GM12801 (cell line): ENCODE data around the gene TSPAN11.

Experiments
- TF ChIP-seq, protein P1 (sequence below): IDR thresholded peaks from one replicate; pipeline ENCODE4 v1.5.1; 2011; ENCODE audit warnings: control low read depth; ENCODE audit not compliant: insufficient read length; ENCODE audit errors: extremely low read depth

Gene TSPAN11

DNA sequence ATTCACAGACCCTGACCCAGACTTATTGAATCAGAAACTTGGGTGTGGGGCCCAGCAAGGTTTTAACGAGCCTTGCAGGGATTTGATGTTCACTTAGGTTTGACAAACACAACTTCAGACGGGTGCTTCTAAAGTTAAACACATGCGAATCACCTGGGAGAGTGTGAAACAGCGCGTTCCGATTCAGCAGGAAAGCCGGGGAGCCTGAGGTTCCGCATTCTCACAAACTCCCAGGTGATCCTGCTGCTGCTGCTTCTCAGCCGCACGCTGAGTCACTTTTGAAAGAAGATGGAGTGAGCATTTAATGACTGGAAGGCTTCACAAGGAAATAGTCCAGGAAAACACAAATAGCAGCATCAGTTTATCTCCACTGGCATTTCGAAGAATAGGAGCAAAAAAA, 102.9 kb downstream of the TSPAN11 start:
- TF ChIP-seq, protein P1, sequence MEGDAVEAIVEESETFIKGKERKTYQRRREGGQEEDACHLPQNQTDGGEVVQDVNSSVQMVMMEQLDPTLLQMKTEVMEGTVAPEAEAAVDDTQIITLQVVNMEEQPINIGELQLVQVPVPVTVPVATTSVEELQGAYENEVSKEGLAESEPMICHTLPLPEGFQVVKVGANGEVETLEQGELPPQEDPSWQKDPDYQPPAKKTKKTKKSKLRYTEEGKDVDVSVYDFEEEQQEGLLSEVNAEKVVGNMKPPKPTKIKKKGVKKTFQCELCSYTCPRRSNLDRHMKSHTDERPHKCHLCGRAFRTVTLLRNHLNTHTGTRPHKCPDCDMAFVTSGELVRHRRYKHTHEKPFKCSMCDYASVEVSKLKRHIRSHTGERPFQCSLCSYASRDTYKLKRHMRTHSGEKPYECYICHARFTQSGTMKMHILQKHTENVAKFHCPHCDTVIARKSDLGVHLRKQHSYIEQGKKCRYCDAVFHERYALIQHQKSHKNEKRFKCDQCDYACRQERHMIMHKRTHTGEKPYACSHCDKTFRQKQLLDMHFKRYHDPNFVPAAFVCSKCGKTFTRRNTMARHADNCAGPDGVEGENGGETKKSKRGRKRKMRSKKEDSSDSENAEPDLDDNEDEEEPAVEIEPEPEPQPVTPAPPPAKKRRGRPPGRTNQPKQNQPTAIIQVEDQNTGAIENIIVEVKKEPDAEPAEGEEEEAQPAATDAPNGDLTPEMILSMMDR, result no peak

DNA sequence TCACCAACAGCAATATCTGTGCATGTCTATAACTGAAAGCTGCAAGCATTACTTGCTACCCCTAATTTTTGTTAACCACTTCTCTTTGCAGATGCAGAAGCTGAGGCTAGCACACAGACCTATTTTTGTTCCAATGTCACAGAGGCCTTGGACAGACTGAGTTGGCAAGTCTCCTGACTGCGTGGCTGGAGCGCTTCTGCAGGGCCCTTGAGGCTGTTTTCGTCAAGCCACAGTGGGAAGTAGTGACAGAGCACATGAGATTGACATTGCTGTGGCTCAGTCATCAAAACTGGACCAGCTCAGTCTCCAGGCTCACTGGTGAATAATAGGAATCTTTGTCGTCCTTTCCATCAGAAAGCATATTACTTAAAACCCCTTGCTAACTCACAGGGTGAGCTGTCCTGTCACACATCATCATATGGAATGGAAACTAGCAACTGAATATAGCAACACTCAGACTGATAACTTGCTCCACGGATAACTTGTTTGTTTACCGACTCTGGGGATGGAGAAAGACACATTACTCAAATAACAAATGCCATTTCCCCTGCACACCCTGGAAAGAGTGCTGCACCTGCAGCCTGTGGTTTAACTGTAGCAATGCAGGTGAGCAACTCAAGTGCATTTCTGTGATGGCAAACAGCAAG, 103.5 kb downstream of the TSPAN11 start:
- TF ChIP-seq, protein P1, result no peak

DNA sequence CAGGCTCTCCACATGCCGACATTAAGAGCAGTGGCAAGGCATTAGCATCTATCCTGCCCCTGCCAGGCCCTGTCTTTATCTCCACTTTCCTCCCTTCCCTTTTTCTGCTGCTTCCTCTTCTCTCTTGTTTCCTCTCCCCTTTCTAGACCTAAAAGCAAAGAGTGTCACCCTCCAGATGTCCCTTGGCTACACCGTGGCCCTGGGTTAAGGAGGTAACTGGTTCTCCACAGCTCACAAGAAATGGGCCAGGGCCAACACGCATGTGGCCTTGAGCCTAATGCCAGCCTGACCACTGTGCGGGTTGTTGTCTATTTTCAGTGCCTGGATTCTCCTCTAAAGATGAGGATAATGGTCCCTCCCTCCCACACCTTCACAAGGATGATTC, 105.4 kb downstream of the TSPAN11 start:
- TF ChIP-seq, protein P1, result no peak

DNA sequence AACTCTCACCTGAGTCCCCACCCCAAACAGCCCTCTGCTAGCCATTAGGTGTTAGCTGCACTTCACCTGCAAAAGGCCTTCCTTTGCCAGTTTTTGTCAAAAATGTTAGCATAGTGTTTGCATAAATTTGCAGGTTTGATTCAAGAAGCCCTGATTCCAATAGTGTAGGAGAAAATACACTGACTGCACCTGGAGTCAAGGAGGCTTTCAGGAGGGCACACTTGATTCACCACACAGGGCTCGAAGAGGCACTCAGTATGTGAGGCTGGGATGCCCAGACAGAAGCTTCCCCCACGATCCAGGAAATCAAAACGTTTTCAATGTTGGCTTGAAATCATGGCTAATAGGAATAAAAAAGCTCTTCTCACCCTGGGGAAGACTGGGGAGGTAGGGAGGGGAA, 106.6 kb downstream of the TSPAN11 start:
- TF ChIP-seq, protein P1, result no peak

DNA sequence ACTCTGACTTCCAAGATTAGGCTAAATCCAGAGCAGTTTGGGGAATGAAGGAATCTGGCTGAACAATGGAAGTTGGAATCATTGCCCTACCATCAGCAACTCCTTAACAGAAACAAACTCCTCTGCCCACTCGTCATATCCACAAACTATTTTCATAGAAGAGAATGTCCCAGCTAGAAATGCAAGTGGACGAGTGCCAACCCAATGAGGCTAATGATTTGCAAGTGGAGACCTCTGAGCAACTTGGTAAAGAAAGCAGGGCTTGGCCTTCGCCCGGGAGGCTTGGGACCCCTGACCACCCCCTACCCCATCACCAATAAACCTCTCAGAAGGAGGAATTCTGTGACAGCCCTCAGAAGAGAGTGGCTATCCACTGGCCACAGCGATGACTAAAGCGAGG, 107.1 kb downstream of the TSPAN11 start:
- TF ChIP-seq, protein P1, result no peak

DNA sequence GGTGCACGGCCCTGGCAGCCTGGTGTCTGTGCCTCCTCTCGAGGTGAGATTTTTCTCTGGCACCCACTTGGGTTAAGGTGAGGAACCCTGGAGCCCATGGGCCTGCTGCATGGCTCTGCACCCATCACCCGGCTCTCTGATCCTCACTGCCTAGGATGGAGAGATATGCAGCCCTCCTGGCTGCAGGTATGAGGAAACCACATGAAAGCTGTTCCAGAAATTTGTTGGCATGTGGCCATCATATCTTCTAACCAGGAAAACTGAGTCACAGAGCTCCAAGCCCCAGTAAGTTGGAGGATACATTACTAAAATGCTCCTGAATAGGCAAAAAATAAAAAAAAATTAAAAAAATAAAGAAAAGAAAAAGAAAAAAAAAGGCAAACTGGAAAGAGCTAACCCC, 107.8 kb downstream of the TSPAN11 start:
- TF ChIP-seq, protein P1, result no peak

DNA sequence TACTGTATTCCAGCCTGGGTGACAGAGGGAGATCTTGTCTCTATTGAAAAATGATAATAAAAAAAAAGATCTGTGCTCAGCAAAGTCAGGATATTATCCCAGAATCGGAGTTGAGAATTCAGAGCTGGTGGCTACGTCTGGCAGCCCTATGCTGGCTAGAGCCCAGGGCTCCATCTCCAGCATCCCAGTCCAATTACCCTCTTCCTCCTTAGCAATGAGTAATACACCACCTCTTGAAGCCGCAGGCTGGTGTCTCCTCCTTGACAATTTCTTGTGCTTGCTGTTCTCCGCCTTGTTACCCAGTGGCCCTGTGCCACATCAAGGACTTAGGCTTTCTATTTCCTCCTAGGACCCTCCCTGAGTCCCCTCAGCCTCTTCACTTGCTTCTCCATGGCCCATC, 108.7 kb downstream of the TSPAN11 start:
- TF ChIP-seq, protein P1, result no peak
